NOMO-1 treated with DMSO at 0.1 percent for 48 hours (cell line): ENCODE data around the gene HM13.
"Not testable (repeated sequence)": the region's sequence is repeated elsewhere in the genome, so short reads cannot be mapped to it uniquely, and the experiment has no call there.

Source experiments
- DNase-seq: peaks from one replicate; lab custom pipeline; 2025; ENCODE audit not compliant: unreplicated experiment; lab: John Stamatoyannopoulos, UW

Gene HM13

DNA sequence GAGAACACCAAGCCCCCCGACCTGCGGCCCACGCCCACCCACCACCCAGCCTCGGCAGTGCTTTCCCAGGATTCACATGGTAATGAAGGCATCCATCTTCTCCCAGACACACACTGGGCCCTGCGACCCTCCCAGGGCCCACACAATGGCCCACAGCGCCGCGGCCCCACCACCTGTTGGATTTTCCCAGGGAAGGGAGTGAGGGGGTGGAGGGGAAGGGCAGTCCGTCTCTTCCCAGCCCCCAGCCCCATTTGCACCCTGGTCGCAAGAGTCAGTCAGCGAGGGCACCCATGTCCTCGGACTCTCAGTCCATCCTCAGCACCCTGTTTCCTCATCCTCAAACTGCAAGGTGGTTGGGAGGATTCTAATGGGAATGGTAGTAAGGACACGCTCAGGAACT lies 67.1 kb downstream of the HM13 start:
- no peak for DNase-seq

DNA sequence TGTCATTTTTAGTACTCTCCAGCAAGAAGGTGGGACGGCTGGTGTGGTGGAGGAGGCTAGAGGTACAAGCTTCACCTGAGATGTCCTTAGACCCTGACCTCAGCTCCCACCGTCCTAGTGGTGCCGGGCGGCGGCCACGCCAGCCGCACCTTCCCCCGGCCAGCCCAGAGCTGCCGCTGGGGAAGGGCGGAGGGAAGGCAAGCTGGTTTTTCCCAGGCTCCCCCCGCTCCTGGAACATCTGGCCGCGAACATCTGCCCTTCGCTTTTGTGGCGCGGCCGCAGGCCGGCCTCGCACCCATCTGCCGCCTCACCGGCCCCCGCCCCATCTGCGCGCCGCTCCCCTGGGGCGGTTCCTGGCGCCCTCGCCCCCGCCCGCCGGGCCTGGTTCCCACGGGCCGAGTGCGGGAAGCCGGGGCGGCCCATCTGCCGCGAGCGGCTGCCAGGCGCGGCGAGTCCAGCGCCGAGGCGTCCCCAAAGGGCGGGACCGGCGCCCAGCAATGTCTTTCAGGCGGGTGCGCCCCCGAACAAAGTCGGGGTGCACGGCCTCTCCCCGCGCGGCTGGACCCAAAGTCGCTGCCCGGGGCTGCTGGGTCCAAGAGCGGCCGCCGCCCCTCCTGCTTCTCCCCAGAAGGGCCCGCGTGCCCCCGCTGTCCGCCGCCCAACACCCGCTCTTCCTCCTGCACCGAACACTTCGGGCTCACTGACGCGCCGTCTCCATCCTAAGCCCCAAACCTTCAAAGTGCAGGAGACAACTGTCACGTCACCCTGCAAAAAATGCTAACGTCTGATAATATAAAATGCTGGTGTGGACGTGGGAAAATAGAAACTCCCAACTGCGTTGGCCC lies 73.5 kb downstream of the HM13 start:
- no peak for DNase-seq

DNA sequence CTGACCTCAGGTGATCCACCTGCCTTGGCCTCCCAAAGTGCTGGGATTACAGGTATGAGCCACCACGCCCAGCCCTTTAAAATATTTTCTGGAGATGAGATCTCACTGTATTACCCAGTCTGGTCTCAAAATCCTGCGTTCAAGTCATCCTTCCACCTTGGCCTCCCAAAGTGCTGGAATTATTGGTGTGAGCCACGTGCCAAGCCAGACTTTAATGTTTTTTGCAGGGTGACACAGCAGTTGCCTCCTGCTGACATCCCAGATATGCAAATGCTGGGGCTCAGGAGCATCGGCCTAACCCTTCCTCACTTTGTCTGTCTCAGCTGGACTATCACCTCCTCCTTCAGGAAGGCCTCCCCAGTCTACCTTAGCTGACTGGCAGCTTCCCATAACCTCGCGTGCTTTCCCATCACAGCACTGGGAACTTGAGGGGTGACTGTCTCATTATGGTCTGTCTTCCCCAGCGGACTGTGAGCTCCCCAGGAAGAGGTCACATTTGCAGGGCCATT lies 76.5 kb downstream of the HM13 start:
- no peak for DNase-seq

DNA sequence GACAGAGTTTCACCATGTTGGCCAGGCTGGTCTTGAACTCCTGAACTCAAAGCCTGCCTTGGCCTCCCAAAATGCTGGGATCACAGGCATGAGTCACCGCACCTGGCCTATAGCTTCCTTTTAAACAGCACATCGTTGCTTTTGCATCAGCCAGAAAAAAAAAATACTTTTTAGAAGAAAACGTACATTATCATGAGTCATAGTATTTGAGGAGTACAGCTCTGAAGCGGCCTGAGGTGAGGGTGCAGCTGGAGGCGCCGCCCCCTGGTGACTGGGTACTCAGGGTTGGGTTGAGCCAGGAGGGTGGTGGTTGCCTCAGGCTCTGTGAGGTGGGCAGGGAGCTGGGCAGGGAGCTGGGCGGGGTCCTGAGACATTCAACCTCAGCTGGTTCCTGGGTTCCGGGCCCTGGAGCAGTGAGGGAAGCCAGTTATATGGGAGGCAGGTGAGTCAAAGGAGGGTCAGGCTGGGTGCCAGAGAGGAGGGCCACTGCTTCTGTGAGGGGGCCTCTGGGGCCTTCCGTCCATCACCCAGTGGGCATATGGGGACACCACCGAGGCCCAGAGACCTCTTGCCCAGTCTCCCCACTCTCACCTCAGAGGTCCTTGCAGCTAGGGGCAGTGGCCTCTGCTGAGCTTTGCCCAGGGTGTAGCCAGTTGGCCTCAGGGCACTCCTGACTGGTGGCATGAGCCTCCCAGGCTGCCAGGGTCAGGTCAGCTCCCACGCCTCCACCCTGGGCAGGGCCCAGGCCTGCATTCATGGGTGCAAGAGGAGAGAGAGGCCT lies 79.2 kb downstream of the HM13 start:
- DNase-seq: no peak

DNA sequence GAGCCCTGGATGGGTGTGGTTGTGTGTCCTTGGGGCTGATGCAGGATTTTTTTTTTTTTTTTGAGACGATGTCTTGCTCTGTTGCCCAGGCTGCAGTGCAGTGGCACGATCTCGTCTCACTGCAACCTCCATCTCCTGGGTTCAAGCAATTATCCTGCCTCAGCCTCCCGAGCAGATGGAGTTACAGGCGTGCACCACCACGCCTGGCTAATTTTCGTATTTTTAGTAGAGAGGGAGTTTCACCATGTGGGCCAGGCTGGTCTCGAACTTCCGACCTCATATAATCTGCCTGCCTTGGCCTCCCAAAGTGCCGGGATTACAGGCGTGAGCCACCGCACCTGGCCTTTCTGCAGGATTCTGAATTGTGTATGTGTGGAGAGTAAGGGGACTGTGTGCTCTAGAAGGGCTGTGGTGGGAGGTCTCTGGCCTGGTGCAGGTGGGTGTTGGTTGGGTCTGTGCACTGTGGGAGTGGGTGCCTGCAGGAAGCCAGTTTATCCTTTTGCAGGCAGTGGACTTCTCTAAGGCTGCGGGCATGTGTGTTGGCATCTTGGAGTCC lies 79.8 kb downstream of the HM13 start:
- DNase-seq: no peak

DNA sequence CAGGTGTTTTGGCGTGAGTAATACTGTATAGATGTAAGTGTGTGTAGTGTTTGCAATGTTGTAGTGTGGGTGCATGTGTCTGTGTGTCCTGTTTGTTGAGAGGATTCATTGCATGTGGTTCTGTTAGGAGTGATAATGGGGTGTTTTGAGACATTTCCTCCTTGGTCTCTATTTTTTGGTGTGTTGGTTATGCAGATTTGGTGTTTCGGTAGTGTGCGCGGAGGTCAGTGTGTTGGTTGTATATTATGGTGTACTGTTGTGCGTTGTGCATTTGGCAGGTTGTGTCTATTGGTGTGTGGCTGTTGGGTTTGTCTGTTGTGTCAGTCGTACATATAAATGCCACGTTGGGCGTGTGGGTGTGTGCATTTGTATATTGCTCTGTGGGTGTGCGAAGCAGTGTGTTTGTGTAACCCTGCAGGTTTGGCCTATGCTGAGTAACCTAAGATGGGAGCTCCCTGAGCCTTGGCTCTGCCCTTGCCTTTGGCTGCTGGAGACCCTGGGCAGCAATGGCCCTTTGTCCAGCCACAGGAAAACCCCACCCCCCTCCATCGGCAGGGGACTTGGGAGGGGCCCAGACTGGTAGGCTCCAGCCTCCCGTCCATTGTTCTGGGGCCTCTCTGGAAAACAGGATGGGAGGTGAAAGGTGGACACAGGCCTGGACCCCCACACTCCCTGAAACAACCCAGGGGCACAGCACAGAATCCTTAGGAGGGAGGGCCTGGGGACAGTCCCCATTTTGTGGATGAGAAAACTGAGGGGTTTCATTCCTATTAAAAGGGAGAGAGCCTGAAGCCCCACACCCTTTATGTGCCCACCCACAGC lies 80.5 kb downstream of the HM13 start:
- no peak for DNase-seq

DNA sequence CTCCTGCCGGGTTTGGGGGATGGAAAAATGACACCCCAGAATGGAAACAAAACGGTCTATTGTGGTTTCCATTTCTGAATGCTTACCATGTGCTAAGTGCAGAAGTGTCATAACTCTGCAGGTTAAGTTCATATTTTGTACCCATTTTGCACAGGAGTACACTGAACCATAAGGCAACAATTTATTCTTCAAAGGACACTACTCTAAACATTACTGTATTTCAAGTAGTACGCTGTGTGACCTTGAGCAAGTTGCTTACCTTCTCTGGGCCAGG lies 81.1 kb downstream of the HM13 start:
- DNase-seq: no peak

DNA sequence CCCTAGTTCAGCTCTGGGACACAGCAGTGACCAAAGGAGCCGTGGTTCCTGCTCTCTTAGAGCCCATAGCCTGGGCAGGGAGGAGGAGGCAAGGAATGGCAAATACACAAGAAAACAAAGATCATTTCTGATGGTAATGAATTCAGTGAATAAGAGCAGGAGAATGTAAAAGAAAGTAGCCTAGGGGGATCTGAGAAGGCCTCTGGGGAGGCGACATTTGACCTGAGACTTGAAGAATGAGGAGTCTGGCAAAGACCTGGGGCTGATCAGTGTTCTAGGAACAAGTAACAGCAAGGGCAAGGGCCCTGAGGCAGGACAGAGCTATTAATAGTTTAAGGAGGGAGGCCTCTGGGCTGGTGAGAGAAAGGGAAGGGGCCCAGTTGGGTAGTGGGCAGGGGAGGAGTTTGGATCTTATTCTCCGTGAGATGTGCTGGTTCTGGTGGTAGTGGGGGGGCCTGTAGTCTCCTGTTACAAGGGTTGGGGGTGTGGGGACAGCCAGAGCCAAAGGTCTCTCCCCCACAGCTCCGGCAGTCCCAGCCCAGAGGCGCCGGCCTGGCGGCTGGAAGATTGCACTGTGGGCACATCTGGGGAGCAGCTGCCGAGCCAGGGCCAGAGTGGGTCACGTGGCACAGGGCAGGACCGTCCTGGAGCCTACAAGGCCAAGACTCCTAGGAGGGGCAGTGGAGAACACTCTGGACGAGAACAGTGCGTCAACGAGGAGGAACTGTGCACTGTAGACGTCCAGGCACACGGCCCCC lies 81.6 kb downstream of the HM13 start:
- DNase-seq: no peak

DNA sequence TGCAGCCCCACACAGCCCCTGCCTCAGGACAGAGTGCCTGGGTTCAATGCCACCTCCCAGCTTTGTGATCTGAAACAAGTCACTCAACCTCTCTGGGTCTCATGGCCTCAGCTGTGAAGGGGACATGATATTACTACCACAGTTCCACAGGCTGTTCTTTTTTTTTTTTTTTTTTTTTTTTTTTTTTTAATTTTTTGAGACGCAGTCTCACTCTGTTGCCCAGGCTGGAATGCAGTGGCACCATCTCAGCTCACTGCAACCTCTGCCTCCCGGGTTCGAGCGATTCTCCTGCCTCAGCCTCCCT lies 82.1 kb downstream of the HM13 start:
- DNase-seq: not testable (repeated sequence)

DNA sequence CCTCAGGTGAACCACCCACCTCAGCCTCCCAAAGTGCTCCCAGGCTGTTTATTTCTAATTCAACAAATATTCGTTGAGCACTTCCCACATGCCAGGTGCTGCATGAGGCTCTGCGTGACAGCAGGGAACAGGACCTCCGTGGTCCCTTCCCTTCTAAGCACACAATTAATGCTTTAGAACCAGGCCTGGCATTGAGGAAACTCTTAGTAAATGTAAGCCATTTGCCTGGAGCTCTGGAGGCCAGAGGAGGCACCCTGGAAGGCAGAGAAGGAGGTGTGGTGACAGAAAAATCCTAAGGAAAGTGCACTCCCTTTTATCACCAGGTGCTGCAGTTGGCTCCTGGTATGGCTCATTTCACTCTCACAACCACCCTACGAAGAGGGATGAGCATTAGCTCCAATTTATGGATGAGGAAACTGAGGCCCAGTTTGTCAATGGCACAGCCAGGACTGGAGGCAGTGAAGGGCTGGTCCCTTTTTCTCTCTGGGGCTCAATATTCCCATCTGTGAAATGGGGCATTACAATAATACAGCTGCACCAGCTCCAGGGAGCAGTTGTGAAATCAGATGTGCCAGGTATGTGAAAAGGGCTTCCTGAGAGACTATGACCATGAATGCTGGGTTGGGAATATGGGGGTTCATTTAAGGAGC lies 82.7 kb downstream of the HM13 start:
- no peak for DNase-seq

DNA sequence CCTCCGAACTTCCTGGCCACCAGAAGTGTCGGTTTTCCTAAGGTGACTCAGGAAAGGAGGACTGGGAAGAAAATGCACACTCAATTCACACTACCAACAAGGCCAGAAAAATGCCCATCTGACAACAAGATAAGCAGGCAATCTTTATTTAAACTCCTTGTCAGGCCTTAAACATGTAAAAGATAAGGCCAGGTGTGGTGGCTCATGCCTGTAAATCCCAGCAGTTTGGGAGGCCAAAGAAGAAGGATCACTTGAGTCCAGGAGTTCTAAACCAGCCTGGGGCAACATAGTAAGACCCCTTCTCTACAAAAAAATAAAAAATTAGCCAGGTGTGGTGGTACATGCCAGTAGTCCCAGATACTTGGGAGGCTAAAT lies 83.2 kb downstream of the HM13 start:
- no peak for DNase-seq

DNA sequence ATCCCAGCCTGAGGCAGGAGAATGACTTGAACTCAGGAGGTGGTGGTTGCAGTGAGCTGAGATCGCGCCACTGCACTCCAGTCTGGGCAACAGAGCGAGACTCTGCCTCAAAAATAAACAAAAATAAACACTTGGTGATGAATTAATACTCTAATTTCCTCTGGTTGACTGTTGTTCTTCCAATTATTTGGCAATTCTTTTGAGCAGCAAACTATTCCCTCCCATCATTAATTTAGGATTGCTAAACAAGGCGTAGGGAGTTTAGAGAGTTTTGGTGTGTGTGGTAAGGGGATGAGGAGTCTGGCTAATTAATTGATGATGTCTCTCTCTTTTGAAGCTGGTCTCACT lies 88.2 kb downstream of the HM13 start:
- no peak for DNase-seq

DNA sequence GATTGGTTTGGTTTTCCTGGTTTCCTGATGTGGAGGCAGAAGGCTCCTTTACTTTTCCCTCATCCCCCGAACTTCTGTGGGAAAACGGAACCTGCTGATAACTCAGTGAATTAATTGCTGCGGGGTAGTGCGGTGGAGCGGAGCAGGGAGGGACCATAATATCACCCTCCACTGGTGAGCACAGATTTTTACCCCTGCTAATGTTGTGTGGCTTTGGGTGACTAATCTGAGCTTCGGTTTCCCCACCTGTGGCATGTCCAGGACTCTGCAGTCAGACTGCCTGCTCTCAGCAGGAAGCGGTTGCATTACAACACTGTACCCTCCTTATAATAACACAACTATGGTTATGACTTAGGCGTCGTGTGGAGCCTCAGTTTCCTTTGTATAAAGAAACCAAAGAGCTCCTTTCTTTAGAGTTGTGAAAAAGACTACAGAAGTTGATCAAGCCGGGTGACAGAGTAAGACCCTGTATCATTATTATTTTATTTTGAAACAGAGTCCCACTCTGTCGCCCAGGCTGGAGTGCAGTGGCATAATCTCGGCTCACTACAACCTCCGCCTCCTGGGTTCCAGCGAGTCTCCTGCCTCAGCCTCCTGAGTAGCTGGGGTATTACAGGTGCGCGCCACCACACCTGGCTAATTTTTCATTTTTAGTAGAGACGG lies 88.7 kb downstream of the HM13 start:
- DNase-seq: peak; percentile 89

DNA sequence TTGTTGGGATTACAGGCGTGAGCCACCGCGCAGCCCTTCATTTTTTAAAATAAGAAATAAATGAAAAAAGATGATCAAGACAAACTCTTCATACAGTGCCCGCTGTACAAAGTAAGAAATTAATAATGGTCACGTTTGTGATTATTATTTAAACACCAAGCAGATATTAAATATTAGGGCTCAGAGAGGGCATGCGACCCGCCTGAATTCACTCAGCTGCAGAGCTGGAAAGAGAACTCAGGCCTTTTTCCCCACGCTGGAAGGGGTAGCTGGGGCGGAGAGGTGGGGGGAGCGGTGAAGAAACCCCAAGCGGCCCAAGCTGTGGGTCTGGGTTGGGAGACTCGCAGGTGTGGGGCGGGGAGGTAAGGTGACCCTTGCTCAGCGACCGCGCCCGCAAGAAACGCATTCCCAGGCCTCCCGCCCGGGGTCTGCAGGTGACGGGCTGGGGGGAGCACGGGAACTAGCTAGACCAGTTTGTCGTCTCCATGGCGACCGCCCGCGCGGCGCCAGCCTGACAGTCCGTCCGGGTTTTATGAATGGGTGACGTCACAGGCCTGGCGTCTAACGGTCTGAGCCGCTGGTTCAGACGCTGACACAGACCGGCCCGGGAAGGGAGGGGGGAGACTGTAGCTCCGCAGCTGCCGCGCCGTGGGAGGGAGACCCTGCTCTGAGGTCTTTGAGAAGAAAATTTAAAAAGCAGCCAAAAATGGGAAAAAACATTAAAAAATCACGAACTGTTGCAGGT lies 89.8 kb downstream of the HM13 start:
- DNase-seq: peak; percentile 83

DNA sequence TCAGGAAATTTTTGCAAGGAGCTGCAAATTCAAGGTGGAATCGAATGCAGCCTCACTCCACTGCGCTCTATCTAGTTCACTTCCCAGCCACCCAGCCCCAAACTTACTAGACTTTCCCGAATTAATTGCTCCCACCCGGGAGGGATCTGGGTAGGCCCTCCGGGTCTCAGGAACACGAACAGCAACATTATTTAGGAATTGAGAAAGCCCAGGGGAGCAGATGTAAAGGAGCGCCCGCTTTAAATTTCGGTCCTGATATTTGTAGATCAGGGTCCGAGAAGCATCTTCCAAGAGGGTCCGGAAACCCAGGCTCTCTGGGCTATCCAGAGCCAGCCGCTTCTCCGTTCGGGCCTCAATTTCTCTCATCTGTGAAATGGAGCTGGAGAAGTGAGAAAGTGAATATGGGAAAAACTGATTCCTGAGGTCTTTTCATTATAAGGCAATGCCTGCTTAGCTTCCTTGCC lies 90.4 kb downstream of the HM13 start:
- no peak for DNase-seq

DNA sequence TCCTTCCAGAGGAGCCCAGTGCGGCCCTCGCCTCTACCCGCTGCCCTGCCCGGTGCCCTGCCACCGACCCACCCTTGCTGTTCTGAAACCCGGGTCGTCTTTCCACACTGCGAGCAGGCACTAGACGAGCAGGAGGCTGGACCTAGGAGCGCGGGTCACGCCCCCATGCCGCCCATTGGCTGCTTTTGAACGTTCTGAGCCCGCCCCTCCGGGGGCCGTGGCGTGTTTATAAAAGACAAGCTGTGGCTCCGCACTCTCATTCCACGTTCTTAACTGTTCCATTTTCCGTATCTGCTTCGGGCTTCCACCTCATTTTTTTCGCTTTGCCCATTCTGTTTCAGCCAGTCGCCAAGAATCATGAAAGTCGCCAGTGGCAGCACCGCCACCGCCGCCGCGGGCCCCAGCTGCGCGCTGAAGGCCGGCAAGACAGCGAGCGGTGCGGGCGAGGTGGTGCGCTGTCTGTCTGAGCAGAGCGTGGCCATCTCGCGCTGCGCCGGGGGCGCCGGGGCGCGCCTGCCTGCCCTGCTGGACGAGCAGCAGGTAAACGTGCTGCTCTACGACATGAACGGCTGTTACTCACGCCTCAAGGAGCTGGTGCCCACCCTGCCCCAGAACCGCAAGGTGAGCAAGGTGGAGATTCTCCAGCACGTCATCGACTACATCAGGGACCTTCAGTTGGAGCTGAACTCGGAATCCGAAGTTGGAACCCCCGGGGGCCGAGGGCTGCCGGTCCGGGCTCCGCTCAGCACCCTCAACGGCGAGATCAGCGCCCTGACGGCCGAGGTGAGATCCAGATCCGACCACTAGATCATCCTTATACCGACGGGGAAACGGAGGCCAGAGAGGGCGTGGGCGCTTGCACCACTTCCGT lies 91.0 kb downstream of the HM13 start, which contains the start of gene ID1:
ID1 (plus strand) TSS at position 259 of the 871 bp plus-strand sequence; CDS start at position 358, 99 bp downstream.
- DNase-seq: peak; percentile 93

DNA sequence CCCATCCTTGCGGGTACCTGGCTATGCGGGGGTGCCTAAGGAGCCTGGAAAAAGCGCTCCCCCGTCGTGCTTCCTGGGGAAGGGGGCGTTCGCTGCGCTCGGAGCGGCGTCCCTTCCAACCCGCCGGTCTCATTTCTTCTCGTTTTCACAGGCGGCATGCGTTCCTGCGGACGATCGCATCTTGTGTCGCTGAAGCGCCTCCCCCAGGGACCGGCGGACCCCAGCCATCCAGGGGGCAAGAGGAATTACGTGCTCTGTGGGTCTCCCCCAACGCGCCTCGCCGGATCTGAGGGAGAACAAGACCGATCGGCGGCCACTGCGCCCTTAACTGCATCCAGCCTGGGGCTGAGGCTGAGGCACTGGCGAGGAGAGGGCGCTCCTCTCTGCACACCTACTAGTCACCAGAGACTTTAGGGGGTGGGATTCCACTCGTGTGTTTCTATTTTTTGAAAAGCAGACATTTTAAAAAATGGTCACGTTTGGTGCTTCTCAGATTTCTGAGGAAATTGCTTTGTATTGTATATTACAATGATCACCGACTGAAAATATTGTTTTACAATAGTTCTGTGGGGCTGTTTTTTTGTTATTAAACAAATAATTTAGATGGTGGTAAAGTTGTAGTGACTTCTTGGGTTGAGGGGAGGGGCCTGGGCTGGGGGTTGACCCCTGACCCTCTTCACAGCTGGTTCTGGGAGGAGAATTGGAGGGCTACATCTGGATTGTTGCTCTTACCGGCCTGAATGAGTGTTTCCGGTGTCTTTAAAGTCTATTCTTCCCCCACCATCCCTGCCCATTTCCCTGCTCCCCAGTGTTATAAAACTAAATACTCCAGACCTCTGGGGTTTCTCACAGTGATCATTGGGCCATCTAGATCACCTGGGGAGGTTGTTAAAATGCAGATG lies 91.9 kb downstream of the HM13 start:
- no peak for DNase-seq
